GM19397 (cell line): Measurements from ENCODE around the gene CCDC197.

Source experiments
- ATAC-seq: cut with Tn5 transposase; IDR thresholded peaks from one replicate; pipeline ENCODE4 v1.9.1; 2021; ENCODE audit warnings: mild to moderate bottlenecking, moderate library complexity; ENCODE audit not compliant: unreplicated experiment

The CCDC197 gene

GRCh38 chr14:93960774-93961438 is 36.2 kb upstream of the CCDC197 start:
- ATAC-seq = no peak

DNA sequence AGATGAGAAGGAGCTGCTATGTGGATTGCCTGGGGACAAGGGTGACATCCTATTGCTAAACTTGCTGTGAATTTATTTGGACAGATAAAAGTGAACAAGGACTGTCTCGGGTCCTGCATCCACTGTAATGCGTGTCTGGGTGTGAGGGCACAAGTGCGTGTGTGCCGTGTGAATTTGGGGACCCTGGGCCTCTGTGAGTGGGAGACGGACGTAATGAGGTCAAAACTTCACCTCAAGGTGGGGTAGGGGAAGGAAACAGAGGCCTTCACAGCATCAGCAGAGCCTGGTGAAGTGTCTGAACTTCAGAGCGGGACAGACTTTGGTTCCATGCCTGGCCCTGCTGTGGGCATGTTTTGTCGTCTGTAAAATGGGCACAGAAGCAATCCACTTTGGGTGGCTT is 35.5 kb upstream of the CCDC197 start:
- no peak for ATAC-seq

- peak; percentile 46 for ATAC-seq
These were observed 34.1 kb upstream of the CCDC197 start for GRCh38 chr14:93962701-93963601.

- no peak for ATAC-seq
These were observed 33.4 kb upstream of the CCDC197 start for GRCh38 chr14:93963692-93964091.

GRCh38 chr14:93964281-93964680 is 32.8 kb upstream of the CCDC197 start:
- no peak for ATAC-seq

GRCh38 chr14:93964820-93965286 is 32.2 kb upstream of the CCDC197 start:
- no peak for ATAC-seq

DNA sequence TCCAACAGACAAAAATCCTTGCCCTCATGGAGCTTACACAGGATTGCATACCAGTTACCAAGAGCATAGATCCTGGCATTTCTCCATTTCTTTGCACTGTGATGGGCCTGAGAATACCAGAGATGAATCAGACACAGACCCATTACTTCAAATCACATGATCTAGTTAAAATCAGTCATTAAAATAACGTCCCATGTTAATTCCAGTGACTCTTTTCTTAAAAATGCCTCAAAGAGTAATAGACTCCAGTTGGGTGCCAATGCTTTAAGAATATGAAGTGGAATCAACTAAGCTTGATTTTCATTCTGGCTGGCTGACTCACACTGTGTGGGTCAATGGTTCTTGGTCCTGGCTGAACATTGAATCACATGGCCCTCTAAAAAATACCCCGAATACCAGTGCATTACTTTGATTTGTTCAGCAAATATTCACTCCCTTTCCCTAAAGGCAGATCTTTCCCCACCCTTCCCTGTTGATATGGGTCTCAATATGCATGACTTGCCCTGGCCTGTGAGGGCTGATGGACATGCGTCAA is 31.7 kb upstream of the CCDC197 start:
- no peak for ATAC-seq

DNA sequence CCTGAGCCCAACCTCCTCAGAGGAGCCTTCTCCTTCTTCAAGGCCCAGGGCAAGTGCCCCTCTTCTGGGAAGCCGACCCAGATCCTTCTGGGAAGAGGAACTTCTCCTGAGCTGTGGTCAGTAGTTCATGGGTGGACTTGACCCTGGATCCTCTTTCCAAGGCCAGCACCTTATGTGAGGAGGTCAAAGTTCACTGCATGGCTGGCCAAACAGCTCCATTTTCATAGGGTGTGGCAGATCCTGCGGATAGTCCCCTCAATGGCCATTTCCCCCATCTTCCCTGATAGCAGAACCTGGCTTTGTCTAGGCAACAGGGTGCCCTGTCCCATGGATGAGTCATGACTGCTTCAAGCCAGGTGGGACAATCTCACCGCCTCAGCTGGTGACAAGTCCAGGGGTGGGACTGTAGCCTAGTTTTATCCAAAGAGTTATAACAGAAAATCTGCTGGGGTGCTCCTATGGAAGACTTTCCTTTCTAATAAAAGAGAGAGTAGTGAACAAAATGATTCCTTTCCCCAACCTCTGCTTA is 31.1 kb upstream of the CCDC197 start:
- no peak for ATAC-seq

GRCh38 chr14:93967637-93968250 is 29.4 kb upstream of the CCDC197 start:
- peak; percentile 34 for ATAC-seq

GRCh38 chr14:93969082-93969828 is 27.8 kb upstream of the CCDC197 start:
- no peak for ATAC-seq

- ATAC-seq = peak; percentile 35
These were observed 26.5 kb upstream of the CCDC197 start for GRCh38 chr14:93970585-93970964.

GRCh38 chr14:93970965-93971634 is 26.0 kb upstream of the CCDC197 start:
- ATAC-seq = peak; percentile 47

- ATAC-seq = no peak
These were observed 25.5 kb upstream of the CCDC197 start for GRCh38 chr14:93971635-93972027.

- no peak for ATAC-seq
These were observed 24.4 kb upstream of the CCDC197 start for GRCh38 chr14:93972618-93973205.

DNA sequence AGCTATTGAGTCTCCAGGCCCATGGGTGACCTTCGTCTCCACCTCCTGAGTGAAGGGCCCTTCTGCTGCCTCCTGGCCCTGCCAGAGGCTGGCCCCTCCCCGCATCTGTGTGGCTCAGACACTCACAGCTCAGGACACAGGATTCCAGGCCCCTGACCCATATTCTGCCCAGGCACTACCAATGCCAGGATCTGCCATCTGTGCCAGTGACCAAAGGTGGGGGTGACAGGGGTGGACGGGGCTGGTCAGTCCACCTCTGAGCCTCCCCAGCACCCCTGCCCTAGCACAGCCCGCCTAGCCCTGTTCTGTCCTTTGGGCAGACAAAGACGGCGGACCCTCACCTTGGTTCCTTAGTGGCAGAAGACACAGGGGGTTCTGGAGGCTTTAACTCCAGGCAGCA is 23.5 kb upstream of the CCDC197 start:
- ATAC-seq = no peak

DNA sequence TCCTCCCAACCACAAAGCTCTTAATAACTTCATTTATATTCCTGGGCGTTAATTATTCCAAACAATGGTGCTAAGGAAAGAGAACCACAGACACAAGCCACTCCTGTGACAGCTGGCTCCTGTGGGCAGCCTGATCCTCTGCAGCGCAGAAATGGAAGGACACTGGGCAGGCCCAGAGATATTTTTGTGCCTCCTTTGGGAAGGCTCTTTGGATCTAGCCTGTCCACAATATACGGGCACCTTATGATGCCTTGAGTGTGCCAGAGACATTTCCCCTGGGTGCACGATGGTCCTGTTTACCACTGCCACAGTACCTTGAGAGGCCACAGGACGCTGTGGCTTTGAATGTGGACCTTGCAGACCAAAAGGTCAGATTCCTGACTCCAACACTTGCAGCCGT is 22.8 kb upstream of the CCDC197 start:
- no peak for ATAC-seq

DNA sequence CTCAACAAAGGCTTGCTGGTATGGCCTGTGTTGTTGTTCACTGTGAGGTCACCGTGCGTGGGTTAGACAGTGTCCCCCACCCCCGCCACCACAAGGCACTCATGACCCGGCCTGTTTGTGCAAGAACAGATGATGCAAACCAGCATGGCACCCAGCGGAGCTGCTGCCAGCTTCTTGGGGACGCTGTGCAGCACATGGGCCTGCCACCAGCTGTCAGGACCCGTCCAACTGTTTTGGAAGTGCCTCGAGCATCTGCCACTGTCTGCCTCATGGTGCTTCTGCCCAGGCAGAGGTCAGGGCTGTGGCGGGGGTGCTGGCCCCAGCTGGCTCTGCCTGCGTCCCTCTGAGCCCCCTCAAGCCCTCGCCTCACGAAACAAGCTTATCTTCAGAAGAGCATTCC is 22.3 kb upstream of the CCDC197 start:
- ATAC-seq = no peak

GRCh38 chr14:93975791-93976476 is 21.2 kb upstream of the CCDC197 start:
- peak; percentile 61 for ATAC-seq

- ATAC-seq = peak; percentile 5
These were observed 20.5 kb upstream of the CCDC197 start, which contains the start of gene ASB2 for GRCh38 chr14:93976477-93977057. Gene ASB2, minus strand, starts transcription at chr14:93976570. Its CDS starts 12,031 bp downstream, at chr14:93964539.
